GM04503 (cell line): ENCODE measurements around the gene CPN2.

Source experiments
- DNase-seq: peaks from one replicate; pipeline ENCODE4 v3.0.0-alpha.2; 2012; ENCODE audit warnings: low read depth

CPN2 gene

DNA sequence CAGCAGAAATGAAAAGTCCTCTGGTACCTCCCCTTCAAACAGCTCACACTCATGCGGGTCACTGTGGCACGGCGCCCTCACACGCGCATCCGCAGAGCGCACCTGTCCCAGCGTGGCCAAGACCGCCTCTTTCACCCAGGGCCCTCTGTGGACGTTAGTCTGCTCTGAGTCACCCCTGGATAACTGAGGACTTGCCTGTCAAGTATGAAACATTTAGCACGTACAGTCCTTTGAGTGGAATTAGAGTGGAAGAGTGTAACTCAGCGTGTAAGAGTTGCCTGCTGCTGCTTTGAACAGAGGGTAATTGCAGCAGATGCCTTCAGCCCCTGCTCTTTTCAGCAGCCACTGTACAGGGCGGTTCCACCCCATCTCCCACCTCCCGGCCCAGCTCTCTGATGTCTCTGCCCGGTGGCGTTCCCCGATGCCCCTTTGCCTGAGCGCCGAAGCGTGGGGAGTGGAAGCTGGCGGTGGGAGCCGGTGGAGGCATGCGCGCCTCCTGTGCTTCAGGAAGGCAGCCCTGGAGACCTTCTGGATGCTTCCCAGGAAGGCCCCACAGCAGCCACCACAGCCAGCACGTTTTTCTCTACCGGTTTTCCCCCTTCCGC lies 23.0 kb downstream of the CPN2 start:
- no peak for DNase-seq

DNA sequence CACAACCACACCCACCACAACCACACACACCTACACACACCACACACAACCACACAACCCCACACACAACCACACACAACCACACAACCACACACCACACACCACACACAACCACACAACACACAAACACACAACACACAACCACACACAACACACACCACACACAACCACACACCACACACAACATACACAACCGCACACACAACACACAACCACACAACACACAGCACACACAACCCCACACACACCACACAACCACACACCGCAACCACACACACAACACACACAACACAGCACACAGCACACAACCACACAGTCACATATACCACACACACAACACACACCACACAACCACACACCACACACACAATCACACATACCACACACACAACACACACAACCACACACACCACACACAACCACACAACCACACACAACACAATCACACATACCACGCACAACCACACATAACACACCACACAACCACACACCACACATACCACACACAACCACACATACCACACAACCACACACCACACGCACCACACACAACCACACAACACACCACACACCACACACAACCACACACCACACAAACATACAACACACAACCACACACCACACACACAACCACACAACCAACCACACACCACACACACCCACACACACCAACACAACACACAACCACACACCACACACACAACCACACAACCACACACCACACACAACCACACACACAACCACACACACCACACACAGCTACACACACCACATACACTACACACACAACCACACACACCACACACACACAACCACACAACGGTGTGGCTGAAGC lies 23.7 kb downstream of the CPN2 start:
- DNase-seq, result no peak

DNA sequence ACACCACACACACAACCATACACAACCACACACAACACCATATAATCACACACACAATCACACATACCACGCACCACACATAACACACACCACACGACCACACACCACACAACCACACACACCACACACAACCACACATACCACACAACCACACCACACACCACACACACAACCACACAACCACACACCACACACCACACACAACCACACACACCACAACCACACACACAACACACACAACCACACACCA lies 24.2 kb downstream of the CPN2 start:
- no peak for DNase-seq

DNA sequence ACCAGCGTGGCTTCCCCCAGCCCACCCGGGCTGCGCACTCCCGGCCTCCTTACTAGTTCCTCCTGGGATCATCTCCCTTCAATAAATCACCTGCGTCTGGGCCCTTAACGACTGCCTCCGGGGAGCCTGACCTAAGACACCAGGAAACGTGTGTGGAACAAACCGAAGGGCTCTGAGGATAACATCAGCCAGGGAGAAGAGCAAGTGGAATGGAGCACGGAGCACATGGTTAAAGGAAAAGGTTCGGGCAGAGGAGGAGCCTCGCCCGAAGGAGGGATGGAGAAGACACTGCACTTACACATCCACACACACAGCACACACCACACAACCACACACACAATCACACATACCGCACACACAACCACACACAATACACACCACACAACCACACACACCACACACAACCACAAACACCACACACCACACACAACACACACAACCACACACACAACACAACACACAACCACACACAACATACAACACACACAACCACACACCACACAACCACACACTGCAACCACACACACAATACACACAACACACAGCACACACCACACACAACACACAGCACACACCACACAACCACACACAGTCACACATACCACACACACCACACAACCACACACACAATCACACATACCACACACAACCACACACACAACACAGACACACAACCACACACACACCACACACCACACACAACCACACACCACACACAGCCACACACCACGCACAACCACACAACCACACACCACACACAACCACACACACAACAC lies 24.7 kb downstream of the CPN2 start:
- DNase-seq, result no peak

DNA sequence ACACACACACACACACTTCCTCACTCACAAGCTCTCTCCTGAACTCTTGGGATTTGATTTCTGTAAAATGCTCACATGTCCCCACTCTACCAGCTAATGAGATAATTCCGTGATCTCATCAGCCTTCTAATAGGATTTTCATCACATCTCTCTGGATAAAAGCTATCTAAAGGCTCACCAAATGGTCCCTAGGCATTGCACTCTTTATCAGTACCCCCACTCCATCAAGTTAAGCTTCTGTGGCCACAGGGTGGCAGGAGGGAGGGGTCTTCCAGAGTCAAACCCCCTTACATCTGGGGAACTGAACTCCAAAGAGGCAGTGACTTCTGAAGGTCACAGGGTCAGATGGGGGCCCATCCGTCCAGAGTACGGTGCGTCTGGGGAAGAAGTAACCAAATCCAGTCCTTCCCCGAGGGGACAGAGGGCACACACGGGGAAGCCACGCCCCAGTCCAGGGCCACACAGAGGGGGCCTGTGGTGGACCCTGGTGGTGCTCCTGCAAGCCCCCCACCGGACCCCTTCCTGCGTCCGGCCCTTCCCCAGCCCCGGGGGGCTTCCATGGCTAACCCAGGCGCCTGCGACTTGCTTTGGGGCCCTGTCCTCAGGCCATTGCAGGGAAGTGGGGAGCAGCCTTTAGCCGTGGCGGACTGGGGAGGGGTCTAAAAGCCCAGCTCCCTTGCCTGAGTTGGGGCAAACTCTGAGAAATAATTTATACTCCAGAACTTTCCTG lies 25.5 kb downstream of the CPN2 start:
- DNase-seq, result no peak

DNA sequence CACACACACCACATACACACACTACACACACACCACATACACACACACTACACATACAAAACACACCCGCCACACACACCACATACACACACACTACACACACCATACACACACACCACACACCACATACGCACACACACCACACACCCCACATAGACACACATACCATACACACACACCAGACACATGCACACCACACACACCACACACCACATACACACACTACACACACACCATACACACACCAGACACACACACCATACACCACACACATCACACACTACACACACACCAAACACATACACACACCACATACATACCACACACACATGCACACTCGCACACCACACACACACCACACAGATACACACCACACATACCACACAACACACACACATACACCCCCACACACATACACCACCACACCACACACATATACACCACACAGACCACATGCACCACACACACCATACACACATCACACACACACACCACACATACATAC lies 26.3 kb downstream of the CPN2 start:
- DNase-seq, result no peak

DNA sequence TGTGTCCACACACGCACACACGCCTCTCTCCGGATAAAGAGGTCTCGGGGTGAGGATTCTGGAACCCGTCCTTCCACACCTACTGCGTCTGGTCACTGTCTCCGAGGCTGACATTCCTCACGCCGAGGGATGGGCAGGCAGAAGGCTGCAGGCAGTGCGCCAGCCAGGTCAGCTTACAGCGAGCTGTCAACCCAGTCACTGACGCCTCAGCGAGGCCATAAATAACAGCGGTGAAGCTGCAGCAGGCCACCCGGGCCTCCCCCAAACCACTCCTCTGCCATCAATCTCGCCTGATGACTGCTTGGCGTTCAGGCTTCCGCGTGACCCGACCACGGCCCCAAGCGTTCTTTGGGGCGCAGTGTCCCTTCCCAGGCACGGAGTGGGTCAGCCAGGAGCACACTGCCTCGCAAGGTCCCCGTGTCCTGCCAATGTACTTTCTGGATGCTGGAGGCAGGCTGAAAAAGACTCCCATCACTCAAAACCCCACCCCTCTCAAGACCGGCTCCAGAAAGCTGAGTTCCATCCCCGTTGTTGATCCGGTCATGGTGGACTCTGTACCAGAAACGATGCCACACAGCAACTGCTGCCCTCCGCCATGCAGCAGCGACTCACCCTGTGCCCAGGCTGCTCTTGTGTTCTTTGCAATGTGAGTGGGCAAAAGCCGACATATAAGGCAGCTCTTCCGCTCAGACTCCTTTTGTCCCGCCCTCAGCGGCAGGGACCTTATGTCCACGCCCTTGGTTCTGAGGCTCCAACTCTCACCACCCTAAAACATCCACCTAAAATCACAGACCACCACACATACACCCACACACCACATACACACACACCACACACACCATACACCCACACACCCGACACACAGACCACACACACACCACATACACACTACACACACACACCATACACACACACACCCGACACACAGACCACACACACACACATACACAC lies 27.1 kb downstream of the CPN2 start:
- no peak for DNase-seq

DNA sequence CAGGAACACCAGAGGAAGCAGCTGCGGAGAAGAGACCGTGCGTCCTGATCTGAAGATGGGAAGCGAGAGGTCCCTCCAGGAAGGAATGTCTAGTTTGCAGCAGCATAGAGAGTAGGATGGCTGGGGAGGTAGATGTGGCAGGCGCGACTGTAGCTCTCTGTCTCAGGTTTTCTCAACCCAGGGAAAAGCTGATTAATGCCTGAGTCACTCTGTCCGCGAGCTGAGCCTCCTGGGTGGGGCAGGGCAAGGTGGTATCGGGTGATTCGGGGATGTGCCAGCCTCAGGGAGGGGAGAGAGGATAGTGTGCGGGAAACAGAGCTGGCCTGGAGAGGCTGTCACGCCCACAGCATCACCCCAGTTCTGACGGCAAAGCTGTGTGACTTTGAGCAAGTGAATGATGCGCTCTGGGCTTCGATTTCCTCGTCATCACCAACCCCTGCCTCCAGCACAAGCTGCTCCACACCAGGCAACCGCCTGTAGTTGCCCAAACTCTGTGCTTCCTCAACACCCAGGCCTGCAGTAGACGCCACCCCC lies 28.4 kb downstream of the CPN2 start:
- no peak for DNase-seq

DNA sequence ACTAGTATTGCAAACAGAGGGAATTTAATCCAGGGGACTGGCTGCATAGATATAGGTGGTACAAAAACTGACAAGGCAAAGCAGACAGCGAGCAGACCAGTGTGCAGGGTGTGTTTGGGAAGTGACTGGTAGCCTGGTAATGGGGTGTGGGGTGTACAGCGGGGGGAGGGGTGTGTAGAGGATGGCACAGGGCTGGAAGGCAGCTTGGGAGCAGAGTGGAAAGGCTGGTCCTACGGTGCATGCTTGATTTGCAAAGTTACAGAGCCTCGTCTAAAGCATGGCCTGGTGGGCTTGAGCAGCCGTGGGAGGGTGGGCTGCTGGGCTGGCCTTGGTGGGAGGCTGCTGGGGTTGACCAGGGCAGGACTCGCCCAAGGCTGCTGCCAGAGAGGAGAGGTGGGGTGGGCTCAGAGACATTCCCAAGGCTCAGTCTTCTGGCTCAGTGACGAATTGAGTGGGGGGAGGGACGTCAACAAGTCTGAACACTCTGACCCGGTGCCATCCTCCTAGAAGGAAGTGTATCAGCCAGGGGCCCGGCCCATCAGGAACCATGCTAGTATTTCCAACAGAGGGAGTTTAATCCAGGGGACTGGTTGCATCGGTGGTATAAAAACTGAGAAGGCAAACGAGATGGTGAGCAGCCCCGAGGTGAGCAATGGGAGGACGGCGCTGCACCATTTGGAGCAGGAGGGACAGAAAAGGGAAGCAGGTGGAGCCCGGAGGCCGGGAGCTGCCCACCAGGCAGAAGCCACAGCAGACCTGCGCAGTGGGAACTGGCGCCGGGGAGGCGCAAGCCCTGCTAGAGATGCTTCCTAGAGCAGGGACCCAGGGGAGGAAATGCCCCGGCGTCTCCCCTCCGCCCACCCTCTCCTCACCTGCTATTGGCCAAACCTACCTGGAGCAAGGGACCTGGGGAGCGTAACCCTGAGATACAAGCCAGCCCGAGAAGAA lies 29.2 kb downstream of the CPN2 start:
- DNase-seq, result no peak

DNA sequence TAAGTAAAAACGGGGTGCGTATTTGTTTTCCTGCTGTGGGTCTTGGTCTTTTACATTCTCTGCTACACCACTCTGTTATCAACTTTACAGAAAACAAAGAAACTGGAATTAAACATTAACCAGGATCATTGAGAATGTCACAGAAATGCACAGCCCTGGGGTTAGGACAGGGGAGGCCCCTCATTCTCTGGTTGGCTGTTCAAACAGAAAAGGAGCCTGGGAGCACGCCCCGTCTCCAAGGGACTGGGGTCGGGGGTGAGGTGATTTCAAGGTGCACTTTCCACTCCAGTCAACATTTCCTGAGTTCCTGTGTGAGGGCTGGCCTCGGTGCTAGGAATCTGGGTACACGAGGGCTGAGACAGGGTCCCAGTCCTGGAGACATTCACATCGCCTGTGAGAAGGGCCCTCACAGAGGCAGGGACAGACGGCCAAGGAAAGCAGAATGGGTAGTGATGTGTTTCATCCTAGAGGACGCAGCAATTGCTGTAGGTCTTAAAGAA lies 30.3 kb downstream of the CPN2 start:
- no peak for DNase-seq

DNA sequence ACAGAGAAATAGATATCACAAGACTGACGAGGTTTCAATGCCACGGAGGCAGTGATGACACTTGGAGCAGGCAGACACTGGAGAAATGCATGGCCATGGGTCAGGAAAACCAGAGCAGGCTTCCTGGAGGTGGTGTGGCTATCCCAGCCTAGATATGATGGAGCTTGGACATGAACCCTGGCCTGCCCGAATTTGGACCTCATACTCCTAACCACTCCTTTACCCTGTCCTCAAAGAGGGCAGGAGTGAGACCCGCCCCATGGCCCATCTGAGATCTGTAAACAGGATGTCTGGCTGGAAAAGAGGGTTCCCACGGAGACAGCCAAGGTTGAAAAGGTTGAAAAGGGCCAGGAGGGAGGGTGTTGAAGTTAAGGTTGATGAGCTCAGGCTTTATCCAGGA lies 31.0 kb downstream of the CPN2 start:
- DNase-seq, result no peak

DNA sequence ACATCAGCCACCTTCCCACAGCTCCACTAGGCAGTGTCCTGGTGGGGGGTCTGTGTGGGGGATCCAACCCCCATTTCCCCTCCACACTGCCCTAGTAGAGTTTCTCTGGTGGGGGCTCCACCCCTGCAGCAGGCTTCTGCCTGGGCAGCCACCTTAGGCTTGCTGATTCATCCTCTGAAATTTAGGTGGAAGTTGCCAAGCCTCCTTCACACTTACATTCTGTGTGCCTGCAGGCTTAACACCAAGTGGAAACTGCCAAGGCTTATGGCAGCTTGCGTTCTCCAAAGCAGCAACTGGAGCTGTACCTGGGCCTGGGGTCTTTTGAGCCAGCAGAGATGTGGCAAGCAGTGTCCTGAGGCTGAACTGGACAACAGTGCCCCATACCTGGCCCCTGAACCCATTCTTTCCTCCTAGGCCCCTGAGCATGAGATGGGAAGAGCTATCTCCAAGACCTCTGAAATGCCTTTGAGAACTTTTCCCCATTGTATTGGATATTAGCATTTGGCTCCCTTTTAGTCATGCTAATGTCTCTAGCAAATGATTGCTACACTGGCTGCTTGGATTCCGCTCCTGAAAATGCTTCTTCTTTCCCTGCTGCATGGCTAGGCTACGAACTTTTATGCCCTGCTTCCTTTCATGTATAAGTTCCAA lies 32.5 kb downstream of the CPN2 start:
- no peak for DNase-seq

DNA sequence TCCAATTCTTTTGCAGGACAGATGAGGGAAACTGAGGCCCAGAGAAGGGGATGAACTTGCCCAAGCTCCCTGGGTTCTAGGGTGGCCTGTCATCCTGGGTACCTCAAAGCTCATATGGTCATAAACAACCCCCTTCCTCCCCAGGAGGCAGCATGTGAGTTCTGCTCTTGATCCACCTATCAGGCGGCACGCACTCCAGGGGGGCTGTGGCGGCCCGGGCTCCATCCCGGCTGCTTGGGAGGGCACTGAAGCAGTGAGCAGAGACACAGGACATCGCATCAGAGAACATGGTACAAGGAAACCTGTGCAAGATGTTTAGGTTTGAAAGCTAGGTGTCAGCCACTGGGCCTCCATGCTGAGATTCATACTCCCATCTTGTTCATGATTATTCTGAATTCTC lies 34.2 kb downstream of the CPN2 start:
- DNase-seq, result no peak

DNA sequence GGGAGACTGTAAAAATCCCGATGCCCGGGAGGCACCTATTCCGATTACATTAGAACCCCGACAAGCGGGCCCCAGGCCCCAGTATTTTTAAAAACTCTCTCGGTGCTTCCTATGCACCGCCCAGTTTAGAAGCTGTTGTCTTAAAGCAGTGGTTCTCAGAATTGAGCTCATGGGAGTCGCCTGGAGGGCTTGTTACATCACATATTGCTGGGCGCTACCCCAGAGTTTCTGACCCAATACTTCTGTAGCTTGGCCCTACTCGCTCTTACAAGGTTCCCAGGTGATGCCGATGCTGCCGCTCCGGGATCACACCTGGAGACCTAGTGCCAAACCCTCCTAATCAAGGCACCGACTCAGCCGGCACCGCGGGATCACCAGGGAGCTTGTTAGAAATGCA lies 35.2 kb downstream of the CPN2 start:
- DNase-seq, result no peak

DNA sequence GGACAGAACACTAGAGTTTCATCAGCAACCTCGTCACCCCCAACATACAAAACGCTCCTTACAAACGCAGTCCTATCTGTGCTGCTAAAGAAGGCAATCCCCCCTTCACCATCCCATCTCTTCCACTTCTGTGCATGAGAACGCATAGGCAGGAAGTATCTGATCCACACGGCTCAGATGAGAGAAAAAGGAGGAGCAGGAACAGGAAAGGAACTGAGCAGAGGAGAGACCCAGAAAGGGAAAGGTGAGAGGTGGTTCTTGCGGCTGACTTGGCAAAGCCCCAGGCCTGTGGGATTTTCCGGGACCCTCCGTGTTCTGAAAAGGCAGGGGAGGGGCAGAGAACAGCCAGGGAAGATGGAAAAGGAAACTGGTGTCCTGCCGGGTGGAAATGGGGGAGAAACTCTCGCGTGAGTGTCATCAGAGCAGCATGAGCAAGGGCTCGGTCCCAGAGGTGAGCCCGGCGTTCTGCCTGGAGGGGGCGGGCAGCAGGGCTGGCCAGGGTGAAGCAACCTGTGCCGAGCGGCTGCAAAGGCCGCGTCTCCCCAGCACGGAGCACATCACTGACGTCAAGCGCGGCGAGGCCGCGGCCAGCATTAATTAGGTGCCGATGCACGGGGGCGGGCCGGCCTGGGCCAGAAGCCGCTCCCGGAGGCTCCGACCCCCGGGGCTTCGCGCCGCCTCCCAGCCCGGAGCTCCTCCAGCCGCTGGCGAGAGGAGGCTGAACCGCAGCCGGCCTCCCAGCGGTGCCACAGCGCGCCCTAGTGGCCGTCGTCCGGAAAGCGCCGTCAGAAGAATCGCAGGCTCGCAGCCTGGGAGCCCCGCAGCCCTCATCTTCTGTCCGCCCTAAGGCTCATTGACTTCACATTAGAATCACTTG lies 35.8 kb downstream of the CPN2 start:
- no peak for DNase-seq

DNA sequence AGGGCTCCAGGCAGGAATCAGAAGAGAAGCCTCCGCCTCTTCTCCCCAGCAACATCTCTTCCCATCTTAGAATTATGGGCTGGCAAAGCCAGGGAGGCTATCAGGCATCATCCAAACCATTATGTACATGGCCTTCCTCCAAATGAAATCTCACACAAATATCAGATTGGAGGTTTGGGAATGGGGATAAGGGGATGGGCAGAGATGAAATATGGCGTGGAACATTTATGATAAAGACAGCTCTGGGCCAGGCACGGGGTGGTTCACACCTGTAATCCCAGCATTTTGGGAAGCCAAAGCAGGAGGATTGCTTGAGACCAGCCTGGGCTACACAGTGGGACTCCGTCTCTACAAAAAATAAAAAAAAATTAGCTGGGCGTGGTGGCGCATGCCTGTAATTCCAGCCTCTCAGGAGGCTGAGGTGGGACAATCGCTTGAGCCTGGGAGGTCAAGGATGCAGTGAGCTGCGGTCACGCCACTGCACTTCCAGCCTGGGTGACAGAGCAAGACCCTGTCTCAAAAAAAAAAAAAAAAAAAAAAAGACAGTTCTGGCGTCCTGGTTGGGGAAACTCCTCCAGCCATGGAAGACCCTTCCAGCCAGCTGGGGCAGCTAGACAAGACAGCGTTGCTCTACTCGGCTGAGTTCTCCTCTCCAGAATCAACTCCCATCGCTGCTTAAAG lies 36.6 kb downstream of the CPN2 start:
- DNase-seq, result no peak

DNA sequence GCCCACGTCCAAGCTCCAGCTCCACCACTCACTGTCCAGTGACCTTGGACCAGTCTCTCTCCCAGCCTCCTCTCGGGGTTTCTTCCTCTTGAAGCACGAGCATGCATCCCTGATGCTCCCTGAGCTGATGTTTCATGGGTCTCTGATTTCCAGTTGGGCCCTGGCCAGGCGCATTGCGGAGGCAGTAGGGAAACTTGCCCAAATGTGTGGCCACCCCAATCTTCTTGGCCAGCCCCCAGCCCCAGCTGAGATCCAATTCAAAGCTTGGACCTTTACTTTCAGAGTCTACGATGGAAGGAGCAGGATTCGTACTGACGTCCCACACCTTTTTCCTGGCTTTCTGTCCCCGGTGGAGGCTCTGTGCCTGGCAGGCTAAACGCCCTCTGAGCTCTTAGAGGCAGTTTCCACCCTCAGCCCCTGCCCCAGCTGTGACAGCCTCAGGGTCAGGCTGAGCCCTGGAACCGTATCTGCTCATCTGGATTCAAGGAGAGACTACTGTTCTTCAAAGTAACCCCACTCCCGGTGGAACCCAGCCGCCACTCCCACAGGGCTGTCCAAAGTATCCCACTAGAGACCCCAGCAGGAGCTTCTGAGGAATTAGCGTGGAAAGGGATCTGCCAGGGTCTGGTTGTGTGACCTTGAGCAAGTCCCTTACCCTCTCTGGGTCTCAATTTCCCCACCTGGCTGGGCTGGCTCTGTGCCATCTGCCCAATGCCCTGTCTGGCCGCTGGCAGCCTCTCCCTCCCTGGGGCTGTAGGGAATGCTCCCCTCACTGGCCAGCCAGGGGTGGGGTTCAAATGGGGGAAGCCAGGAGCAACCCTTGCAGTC lies 37.4 kb downstream of the CPN2 start:
- DNase-seq, result no peak
